Tibial artery (tissue), 4 donors: Measurements from ENCODE around the gene C3orf70.

ENCODE experiments used
- DNase-seq, 2 donors: peaks; one replicate each; pipeline ENCODE4 v3.0.0-alpha.2; 2019
- H3K27ac ChIP-seq, 2 donors: fragments of 200-600 bp; sonication (generic) in 1 of 2; 1 replicate in 1 of 2; 2 replicates in 1 of 2; pipeline ENCODE4 v1.5.1; 2018 to 2019; ENCODE audit warnings: mild to moderate bottlenecking in 1 of 2
- H3K27me3 ChIP-seq, 2 donors: fragments of 200-600 bp; sonication (generic) in 1 of 2; one replicate each; pipeline versions ENCODE4 v1.5.1 to v1.6.0; 2016 to 2019
- H3K36me3 ChIP-seq, 3 donors: fragments of 200-600 bp; sonication (generic) in 2 of 3; one replicate each; pipeline ENCODE4 v1.5.1; 2016 to 2019; ENCODE audit warnings: mild to moderate bottlenecking in 2 of 3
- H3K4me1 ChIP-seq, 4 donors: fragments of 200-600 bp; sonication (generic) in 2 of 4; 1 replicate in 3 of 4; 2 replicates in 1 of 4; pipeline ENCODE4 v1.5.1; 2016 to 2019
- H3K4me3 ChIP-seq, 2 donors: fragments of 200-600 bp; sonication (generic) in 1 of 2; 1 replicate in 1 of 2; 2 replicates in 1 of 2; pipeline ENCODE4 v1.5.1; 2018 to 2019; ENCODE audit warnings: mild to moderate bottlenecking in 2 of 2
- H3K9me3 ChIP-seq, 3 donors: fragments of 200-600 bp; sonication (generic) in 1 of 3; one replicate each; pipeline ENCODE4 v1.5.1; 2016 to 2019
- intact Hi-C: fragments of 100-400 bp; cut with DNase I; formaldehyde crosslinking; loops from one replicate; pipeline ENCODE4 v1.15.0; 2023; ENCODE audit warnings: low total_unique reads
- TF ChIP-seq, protein P1 (sequence below), 2 experiments: fragments of 200-600 bp in 1 of 2; fragments of 450-650 bp in 1 of 2; IDR thresholded peaks; one replicate each; pipeline ENCODE4 v1.5.1; 2017 to 2019; ENCODE audit warnings: antibody characterized with exemption in 2 of 2, mild to moderate bottlenecking in 1 of 2, moderate library complexity in 1 of 2

C3orf70 gene

DNA sequence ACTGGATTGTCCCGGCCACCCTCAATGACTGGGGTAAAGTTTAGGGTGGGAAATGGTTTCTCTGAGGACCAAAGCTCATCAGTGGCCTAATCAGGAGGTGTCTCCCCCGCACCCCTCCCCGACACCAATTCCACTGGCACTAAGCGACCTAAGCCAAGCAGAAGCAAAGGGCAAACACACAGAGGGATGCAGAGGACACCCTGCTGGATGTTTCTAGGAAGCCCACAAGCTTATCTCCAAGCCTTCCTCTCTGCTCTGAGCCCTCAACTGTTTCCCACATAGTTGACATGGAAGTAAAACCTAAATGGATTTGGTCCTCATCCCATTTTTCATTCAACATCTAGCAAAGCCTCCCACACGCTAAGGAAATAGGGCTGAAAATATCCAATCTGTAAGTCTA is 68.5 kb downstream of the C3orf70 start:
- Histone ChIP-seq H3K27me3 (no peaks in the 10 kb centered on the region), H3K36me3 (peaks cover 0 to 30% (median 19%) of the 10 kb centered on the region in 3 donors), H3K4me1 (peaks cover 0 to 9% (median 5%) of the 10 kb centered on the region in 4 donors), H3K27ac (no peak overlapping the region), H3K9me3 (no peaks in the 10 kb centered on the region), H3K4me3 (no peak overlapping the region)
- DNase-seq: no peak
- intact Hi-C loops: no loop called here
- TF ChIP-seq, protein P1, sequence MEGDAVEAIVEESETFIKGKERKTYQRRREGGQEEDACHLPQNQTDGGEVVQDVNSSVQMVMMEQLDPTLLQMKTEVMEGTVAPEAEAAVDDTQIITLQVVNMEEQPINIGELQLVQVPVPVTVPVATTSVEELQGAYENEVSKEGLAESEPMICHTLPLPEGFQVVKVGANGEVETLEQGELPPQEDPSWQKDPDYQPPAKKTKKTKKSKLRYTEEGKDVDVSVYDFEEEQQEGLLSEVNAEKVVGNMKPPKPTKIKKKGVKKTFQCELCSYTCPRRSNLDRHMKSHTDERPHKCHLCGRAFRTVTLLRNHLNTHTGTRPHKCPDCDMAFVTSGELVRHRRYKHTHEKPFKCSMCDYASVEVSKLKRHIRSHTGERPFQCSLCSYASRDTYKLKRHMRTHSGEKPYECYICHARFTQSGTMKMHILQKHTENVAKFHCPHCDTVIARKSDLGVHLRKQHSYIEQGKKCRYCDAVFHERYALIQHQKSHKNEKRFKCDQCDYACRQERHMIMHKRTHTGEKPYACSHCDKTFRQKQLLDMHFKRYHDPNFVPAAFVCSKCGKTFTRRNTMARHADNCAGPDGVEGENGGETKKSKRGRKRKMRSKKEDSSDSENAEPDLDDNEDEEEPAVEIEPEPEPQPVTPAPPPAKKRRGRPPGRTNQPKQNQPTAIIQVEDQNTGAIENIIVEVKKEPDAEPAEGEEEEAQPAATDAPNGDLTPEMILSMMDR (IDR thresholded peaks at IDR 0.05): no peak

DNA sequence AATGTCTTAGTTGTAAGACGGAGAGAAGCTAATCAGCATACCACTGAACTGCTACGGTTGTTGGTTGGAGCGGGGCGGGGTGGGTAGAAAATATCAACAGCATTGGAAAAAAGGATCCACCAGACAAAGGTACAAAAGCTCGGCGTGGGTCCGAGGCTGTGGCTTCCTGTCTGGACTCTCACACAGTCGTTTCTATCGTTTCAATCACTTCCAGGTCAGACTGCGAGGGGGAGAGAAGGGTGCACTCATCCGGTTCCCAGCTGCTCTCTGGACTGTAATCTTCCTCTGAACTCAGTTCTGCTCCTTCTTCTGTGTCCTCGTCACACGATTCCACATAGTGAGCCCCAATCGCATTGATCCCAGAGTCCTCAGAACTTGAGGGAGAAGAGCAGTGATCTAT is 70.0 kb downstream of the C3orf70 start:
- peaks cover 0 to 30% (median 19%) of the 10 kb centered on the region in 3 donors for H3K36me3 ChIP-seq
- TF ChIP-seq, protein P1 (IDR thresholded peaks at IDR 0.05): no peak
- DNase-seq: no peak
- H3K9me3 ChIP-seq: no peaks in the 10 kb centered on the region
- no peaks in the 10 kb centered on the region for H3K27me3 ChIP-seq
- intact Hi-C loops: no loop called here
- no peak overlapping the region for H3K27ac ChIP-seq
- H3K4me3 ChIP-seq: no peak overlapping the region
- peaks cover 0 to 13% (median 5%) of the 10 kb centered on the region in 4 donors for H3K4me1 ChIP-seq

DNA sequence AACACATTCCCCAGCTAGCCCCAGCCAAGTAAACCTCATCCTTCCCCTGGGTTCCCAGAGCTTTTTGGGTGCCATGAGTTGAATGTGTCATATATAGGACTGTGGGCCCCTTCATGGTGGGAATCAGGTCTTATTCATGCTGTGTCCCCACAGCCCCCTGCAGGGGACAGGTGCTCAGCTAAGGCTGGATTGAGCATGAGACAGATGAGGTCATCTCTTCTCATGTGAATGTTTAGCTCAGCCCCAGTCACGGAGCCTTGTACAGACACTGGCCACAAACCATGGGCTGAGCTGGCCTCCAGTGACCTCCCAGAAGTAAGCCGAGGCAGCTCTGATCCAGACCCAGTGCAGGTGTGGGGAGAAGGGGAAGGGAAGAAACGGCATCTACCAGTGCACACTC is 70.7 kb downstream of the C3orf70 start:
- Histone ChIP-seq H3K4me3 (no peak overlapping the region), H3K27ac (no peak overlapping the region), H3K4me1 (peaks cover 0 to 13% (median 5%) of the 10 kb centered on the region in 4 donors), H3K36me3 (peaks cover 0 to 30% (median 19%) of the 10 kb centered on the region in 3 donors), H3K27me3 (no peaks in the 10 kb centered on the region), H3K9me3 (no peaks in the 10 kb centered on the region)
- TF ChIP-seq, protein P1 (IDR thresholded peaks at IDR 0.05): no peak
- no peak for DNase-seq
- intact Hi-C loops: no loop called here

DNA sequence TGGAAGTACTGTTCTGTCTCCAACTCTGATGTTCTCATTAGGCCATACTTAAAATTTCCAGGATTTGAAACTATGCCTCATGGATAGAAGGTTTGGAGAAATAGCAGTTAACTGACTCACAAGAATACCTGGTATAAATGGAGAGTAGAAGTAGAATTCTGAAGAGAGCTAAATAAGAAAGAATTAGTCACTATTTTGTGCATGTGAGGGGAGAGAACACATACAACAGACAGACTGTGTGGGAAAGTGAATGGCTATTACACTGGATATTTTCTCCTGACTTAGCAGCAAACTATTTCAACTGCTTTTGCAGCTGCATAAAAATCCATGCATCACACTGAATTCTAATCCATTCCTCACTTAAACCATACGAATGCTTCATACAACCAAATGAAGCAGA is 71.3 kb downstream of the C3orf70 start:
- peaks cover 0 to 30% (median 19%) of the 10 kb centered on the region in 3 donors for H3K36me3 ChIP-seq
- no peak overlapping the region for H3K4me3 ChIP-seq
- DNase-seq: no peak
- TF ChIP-seq, protein P1 (IDR thresholded peaks at IDR 0.05): no peak
- H3K4me1 ChIP-seq: peaks cover 0 to 13% (median 5%) of the 10 kb centered on the region in 4 donors
- no peaks in the 10 kb centered on the region for H3K27me3 ChIP-seq
- intact Hi-C loops: no loop called here
- H3K9me3 ChIP-seq: no peaks in the 10 kb centered on the region
- H3K27ac ChIP-seq: no peak overlapping the region

DNA sequence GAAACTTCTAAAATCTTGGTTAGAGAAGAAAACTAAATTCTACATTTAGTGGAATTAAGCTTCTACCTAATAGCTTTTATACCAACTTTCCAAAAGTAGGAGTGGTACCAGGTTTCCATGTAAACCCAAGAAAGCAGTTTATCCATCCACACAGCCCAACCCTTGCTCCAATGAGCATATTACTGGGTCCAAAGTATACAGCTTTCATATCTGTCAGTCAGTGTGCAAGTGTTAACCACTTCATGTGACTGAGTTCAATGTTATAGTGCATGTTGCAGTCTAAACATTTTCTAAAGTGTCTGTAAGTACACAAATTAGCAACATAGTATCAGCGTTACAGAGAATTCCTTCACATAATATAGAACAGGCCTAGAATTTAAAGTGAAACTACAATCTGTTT is 73.2 kb downstream of the C3orf70 start:
- Histone ChIP-seq H3K27ac (no peak overlapping the region), H3K36me3 (peaks cover 0 to 30% (median 19%) of the 10 kb centered on the region in 3 donors), H3K27me3 (no peaks in the 10 kb centered on the region), H3K4me1 (peaks cover 0 to 13% (median 5%) of the 10 kb centered on the region in 4 donors), H3K4me3 (no peak overlapping the region), H3K9me3 (no peaks in the 10 kb centered on the region)
- TF ChIP-seq, protein P1 (IDR thresholded peaks at IDR 0.05): no peak
- no peak for DNase-seq
- intact Hi-C loops: no loop called here

DNA sequence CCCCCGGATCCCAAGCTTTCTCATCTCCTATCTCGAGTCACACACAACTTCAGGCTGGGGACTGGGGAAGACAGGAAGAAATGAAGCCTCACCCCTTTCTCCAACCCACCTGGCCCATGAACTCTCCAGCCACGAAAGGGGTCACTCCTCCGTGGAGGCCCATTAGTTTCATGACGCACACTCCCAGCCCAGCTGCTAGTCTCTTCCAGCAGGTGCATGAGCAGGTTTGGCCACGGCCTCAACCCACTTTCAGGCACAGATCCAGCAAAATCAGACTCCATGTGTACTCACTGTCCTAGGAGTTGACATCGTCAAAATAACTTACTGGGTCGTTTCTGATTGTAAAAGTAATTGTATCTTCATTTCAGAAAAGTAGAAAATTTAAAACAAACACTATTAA is 76.6 kb downstream of the C3orf70 start:
- H3K4me1 ChIP-seq: peaks cover 0 to 13% (median 5%) of the 10 kb centered on the region in 4 donors

More for the DNA sequence above, 76.6 kb downstream of the C3orf70 start:
- DNase-seq: no peak
- Histone ChIP-seq H3K4me3 (no peak overlapping the region), H3K27me3 (no peaks in the 10 kb centered on the region), H3K27ac (no peak overlapping the region), H3K36me3 (peaks cover 0 to 12% (median under 1%) of the 10 kb centered on the region in 3 donors), H3K9me3 (no peaks in the 10 kb centered on the region)
- intact Hi-C loops: no loop called here
- TF ChIP-seq, protein P1 (IDR thresholded peaks at IDR 0.05): no peak
